ENCODE data around the gene NTM.
"Not testable (repeated sequence)": the region's sequence is repeated elsewhere in the genome, so short reads cannot be mapped to it uniquely, and the experiment has no call there.

NTM gene

DNA sequence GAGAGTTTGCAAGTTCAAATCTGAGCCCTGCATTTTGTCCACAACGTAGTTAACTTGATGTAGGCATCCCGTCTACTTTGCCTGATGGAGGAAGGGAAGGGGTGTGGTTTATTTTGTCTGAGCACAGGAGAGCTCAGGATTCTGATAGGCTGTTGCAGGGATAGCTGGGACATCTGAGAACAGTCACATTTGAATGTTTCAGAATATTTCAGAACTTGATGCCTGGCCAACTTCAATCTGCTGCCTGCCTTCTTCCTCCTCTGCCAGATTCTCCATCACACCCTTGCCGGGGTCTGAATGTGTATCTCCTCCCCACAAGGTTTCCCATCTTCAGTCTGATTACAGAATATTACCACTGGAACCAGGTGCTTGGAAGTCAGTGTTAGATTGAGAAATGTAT is 51.6 kb downstream of the NTM start:
- DNase-seq (ENCODE audit: low read depth): no peak

DNA sequence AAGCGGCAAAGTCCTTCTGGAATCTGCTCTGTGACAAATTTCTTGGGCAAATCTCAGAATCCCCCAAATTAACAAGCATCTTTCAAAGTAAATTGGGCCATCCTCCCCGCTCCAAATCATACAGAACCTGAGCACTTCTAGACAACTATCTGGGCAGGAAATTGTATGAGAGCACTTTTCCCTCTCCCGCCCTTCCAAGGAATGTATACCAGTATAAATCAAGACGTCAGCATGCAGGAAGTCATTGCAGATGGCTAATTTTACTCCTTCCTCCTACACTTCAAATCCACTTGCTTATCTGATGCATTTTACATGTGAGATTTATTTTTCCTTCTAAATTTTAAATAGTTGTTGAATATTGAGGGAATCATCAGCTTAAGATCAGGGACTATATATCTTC is 52.1 kb downstream of the NTM start:
- DNase-seq (ENCODE audit: low read depth): no peak

DNA sequence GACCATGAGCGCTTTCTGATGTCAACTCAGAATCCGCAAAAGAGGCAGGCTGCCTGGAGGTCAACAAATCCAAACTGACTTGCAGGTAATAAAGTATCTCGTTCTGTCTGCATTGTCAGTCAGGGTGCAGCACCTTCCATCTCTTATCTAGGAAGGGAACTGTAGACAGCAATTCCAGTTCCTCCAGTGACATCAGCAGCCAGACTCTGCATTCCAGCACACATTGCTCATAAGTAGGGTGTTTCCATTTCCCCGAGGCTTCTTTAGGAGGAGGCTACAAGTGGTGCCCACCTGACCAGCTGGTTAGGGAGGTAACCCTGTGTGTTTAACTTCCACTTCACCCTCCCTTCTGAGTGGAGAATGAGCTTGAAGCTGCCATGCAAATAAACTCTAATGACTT is 53.3 kb downstream of the NTM start:
- DNase-seq (ENCODE audit: low read depth): no peak

DNA sequence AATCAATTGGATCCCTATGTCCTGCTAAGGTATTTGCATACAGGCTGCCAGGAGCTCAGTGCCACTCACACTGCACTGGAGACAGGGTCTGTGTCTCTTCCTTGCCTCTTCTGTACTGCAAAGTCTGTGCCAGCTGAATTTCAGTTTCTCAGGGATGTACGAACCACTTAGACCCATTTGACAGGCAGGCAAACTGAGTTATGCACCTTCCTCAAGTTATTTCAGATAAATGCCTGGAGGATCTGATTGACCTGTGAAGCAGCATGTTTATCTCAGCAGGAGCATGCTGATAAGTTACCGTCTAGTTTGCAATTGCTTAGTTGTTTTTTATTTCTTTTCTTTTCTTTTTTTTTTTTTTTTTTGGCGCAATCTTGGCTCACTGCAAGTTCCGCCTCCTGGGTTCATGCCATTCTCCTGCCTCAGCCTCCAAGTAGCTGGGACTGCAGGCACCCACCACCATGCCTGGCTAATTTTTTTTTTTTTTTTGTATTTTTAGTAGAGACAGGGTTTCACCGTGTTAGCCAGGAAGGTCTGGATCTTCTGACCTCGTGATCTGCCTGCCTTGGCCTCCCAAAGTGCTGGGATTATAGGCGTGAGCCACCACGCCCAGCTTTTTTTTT is 54.0 kb downstream of the NTM start:
- DNase-seq (ENCODE audit: low read depth): not testable (repeated sequence)

DNA sequence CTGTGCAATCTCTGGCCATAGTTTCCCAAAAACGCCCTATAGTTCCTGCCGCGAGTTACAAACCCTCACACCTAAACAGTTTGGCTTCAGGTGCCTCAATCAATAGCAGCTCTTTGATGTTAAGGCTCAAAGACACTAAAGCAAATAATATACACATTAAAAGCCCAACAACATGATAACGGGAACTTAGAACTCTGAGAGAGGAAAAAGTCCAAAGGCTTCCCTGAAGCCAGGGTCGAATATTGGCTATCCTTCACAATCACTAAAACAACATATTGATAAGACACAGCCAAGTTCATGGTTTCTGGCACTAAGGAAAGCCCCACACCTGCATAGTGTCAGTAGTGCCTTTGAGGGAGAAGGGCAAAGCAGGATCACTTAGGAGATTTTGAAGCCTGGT is 54.9 kb downstream of the NTM start:
- no peak for DNase-seq (ENCODE audit: low read depth)

DNA sequence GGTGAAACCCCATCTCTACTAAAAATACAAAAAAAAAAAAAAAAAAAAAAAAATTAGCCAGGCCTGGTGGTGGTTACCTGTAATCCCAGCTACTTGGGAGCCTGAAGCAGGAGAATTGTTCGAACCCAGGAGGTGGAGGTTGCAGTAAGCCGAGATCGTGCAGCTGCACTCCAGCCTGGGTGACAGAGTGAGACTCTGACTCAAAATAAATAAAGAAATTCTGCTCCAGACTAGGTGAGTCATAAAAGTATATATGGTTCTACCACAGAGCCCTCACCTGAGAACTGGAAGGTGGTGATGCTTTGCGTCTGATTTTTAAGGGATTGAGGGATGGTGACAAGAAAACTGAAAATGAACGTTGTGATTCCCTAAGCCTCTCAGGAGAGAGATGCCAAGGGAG is 58.4 kb downstream of the NTM start:
- no peak for DNase-seq (ENCODE audit: low read depth)

DNA sequence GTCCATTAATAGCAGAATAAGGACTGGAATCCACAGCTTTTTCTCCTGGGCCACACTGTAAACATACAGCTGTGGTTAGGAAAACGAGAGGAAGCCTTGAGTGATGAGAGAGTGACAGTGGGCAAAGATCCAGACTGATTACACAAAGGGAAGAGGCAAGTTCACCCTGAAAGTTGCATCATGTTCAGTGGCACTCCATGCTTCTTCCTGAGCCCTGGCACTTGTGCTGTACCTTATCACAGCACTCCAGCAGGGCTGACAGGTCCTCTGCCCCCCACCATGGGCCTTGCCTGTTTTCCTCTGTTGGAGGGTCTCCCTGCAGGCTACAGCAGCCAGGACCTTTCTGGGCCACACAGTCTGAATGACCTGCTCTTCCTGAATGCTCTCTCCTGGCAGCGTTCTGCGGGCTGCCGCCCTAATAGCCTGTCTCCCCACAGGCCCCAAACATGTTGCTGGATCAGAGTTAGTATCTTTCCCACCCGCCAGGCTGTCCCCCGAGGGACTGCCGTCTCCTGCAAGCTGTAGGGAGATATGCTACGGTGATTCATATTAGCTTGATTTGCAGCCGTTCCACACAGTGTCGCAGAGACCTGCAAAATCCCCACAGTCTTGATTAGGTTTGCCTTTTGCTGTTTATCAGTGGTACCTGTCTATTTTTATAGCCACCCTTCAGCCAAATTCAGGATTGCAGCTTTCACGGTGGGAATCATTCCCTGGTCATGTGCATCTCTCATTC is 60.2 kb downstream of the NTM start:
- DNase-seq (ENCODE audit: low read depth): no peak

DNA sequence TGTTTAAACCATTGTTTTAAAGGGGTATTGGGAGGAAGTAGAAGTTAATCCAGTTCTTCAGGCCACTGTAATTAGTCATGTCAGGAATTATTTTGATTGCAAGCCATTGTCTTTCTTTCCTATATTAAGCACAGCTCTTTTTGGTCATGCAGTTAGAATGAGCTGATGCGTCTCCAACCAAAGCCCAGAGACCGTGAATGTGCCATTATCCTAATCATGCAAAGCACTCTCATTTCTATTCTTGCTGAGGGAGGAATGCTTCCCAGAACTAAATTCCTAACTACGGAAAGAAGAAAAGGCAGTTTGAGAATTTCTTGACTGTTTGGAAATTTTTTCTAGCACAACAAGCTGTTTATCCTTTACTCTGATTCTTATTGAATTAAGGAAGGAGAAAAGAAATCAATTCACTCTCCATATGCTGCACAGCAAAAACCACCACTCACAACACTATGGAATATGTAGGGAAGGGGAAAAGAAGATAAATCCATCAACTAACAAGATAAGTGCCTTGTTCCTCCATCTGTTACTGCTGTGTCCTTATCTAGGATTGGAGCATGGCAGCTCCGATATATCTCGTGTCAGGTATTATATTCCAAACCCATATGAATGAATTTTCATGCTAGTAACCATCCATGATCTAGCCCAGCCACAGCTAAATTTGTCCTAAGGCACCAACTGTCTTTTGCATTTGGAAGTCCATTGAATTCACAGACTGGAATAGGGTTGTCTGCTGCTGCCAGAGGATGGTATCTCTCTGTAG is 70.8 kb downstream of the NTM start:
- no peak for DNase-seq (ENCODE audit: low read depth)

DNA sequence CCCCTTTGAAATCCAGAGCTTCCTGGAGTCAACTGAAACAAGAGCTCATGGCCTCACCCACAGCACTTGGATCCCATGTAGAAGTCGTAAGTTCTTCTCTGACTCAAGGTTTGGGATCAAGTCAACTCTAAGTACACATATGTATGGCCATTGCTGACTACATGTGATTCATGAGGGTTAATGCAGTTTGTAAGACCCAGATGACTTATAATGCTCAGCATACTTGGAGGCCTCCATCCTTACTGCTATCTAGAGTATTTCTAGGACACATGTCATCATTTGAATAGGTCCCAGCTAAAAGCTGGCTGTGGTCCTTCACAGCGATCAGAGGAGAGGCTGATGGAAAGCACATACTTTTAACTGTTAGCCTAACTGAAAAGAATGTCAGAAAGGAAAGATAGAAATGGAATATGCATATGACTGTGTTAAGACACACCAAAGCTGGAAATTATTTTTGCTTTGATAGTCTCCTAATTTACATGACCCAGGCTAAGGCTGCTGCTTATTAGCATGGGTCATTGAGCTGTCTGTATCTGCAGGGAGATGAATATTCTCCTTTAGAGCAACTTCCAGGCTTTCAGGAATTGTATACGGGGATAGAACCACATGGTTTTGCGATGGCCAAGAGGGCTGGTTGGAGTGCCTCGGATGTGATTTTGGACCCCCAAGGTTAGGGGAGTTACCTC is 76.3 kb downstream of the NTM start:
- no peak for DNase-seq (ENCODE audit: low read depth)

DNA sequence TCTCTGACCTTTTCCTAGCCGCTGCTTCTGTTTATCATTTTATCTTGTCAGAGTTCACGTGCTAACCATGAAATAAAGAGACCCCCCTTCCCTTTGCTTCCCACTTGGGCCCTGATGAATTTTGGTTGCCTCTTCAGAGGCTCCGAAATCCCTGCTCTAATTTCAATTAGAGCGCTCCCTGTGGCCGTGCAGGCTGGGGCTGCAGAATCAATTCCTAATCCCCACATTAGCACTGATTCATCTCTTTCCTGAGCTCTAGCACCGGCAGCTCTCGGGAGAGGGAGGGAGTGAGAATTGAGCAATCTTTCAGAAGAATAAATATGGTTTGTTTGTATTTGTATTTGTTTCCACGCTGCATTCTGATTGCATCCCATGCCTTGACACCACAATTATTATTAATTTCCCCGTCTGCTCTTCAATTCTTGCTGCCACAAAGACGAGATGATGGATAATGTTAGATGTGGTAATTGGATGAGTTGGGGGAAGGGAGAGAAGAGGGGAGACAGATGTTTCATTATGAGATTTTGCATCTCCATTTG is 76.9 kb downstream of the NTM start:
- no peak for DNase-seq (ENCODE audit: low read depth)

DNA sequence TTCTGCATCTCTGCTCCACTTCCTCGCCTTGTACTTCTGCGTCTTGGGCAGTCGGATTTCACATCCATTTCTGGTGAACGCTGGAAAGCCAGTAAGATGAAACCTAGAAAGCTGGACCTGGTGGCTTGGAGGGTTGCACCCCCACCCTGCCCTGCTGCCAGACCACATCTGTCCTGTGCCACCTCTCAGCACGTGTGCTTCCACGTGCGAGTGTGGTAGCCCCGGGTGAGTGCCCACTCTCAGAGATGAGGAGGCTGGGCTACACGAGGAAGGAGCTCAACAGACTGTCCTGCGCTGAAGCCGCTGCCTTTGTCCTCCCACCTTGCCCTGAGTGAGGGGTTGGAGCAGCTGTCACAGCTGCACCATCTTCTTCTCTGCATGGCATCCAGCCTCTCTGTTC is 77.5 kb downstream of the NTM start:
- no peak for DNase-seq (ENCODE audit: low read depth)

DNA sequence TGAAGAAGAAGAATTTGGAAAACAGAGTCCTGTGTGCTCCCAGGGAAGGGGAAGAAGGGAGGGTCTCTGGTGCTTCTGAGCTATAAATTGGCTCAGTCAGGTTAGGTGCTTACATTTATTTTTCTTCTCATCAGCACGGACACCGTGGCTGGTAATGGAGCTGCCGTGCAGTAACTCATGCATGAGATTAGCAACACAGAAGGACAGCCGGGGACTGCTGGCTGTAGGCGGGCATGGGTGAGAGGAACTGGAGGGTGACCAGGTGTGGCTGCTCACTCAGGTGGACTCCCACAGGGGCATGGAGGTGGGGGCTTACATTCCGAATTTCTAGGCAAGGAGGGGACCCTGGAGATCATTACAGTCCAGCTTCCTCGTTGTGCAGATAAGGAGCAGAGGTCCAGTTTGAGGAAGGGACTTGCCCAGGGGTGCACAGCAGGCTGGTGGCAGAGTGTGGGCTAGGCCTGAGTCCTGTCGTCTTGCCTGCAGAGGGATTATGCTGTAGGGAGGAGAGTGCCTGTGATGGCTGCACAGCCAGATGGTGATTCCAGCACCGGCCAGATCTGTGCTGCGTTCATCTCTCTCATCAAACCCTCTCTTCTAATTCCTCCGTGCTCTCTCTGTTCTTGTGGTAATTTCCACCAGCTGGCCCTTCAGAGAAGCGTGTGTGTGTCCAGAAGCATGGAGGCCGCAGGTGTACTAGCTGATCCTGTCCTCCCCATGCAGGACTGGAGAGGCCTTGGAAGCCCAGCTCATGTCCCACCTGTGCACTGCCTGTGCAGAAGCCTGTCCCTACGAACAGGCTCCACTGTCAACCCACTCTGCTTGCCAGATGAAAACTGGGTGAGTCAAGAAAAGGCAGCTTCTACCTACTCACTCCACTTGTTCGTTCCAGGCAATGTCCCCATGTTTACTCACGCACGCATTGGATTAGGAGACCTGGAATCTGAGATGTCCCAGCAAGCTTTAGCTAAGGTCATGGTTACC is 78.9 kb downstream of the NTM start:
- DNase-seq (ENCODE audit: low read depth): no peak

DNA sequence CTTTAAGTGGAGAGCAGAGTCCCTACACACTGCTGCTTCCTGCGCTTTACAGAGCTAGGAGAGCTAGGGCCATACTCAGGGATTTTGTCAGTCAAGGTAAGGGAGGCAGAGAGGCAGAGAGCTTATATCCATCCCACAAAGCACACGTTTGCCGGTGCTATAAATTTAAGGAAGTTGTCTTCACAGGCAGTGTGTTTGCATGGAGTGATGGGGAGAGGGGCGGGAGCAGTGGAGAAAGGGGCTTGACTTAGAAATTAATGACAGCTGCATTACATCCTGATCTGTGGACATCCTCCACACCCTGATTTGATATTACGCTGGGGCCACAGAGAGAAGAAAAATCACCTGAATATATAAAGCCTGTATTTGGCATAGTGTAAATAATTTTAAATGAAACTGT is 84.1 kb downstream of the NTM start:
- DNase-seq (ENCODE audit: low read depth): no peak

DNA sequence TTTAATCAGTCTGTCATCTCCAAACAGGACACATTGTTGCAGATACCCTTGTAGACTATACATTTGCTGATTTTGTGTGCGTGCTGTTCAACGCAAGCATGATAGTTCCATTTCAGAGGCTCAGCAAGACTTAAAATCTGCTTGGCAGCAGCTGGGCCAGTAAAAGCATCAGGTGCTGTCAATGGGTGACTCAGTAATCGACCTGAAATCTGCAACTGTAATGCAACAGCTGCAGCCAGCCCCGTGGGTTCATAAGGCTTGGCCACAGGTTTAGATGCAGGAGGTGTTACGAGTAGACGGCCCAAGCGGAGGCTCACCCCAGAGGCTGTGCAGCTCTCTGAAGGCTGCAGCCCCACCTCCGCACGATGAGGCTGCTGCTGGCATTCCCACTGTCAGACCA is 84.6 kb downstream of the NTM start:
- no peak for DNase-seq (ENCODE audit: low read depth)

DNA sequence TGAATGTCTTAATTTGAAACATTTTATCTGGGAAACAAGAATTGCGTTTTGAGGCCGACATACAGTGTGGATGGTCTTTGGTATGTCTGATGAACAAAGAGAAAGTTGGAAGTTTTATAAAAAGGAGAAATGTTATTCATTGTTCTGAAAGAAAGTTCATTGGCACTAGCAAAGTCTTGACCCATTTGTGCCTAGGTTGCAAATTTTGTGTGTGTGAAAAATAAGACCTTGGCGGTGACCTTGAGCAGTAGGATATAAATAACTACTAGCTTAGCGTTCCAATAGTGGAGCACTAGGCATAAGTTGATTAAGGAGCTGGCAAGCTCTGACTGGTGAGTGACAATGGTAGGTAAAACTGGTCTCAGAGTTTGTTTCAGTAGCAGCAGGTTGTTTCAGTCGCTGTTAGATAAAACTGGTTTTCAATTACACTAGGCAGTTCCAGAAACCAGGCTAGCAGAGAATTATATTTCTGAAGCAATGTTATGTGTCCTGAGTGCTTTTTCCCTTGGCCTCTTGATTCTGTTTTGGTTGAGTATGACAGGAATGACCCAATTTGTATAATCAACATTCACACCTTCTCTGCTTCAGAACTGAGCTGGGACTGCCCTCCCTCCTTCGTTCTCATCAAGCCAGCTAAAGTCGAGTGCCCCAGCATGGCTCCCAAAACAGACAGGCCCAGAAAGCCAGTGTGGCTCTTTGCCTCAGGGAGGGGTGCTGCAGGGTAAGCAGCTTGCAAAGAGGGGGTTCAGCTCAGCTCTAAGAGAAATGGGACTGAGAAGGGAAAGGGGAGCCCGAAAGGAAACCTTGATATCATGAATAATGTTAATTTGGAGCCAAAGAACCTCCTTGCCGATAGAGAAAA is 85.7 kb downstream of the NTM start:
- DNase-seq (ENCODE audit: low read depth): no peak

DNA sequence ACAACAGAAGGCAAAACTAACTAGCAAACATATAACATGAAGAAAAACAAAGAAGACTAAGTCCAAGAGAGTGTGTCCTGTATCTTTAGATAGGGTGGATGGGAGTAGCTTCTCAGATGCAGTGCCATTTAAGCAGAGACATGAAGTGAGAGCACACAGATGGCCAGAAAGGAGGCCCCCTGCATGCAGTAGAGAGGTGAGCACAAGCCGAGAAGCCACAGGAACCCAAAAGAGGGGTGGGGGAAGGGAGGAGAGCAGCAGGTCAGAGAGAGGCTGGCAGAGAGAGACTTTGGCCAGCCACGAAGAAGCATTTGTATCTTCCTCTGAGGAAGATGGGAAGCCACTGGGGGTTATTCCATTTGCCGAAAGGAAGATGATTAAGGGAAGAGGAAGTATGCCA is 86.7 kb downstream of the NTM start:
- no peak for DNase-seq (ENCODE audit: low read depth)

DNA sequence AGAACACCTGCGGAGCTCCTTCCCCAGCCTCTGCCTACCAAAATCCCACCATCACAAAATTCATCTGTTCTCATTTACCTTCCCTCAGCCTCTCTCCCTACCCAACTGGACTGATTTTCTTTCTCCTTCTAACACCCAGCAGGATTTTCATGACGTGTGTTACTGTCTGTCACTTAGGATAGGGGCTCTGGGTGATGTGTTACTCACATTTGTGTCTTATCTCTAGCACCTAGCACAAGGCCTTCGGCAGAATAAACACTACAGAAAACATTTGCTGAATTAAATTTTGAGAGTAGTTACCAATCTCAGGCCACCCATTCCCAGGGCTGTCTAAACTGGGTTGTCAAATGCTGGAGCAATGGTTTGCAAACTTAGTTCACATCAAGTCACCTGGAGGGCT is 88.0 kb downstream of the NTM start:
- no peak for DNase-seq (ENCODE audit: low read depth)

DNA sequence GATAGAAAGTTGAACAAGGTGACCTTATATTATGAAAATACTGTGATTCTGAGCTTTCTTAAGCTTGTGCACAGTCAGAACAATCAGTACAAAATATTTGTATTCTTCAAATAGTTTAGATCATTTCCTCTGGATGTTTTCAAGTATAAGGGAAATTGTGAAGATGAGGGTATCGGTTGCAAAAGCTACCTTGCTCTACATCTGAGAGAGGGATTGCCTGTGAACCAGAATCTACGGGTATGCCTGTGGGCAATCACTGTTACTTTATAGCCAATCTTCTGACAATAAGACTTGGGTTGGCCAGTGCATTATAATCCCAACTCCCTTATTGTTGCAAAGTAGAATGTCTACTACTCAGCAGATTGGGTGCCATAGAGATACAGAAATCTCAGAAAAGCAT is 90.5 kb downstream of the NTM start:
- no peak for DNase-seq (ENCODE audit: low read depth)

DNA sequence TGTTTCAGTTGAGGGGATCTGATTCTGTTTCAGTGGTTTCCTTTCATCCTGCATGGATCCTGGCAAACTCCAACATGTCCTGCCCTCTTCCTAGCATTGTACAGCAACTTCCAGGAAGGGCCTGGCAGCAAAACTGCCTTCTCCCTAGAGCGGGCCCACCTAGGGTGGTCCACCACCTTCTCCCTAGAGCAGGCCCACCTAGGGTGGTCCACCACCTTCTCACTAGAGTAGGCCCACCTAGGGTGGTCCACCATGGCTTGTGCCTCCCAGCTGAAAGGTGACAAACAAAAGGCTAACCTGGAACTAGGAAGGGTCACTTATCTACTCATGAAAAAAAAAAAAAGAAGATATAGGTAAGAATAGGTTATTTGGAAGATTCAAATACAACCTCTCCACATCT is 92.2 kb downstream of the NTM start:
- no peak for DNase-seq (ENCODE audit: low read depth)

DNA sequence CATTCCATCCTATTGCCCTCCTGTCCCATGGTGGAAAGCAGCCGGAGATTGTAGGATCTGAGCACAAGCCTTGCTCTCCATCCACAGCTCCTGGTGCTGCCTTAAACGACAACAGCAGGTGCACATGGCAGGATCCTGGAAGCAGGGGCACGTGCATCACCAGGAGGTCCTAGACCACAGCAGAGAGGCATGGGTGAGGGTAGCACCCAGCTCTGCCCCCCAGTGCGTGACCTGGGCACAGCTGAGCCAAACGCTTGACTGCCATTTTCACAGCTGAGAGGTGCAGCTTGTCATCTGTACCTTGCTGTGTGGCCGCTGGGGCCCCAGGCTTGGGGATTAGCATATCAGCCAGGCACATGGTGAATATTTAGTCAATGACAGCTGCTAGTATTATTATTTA is 92.7 kb downstream of the NTM start:
- DNase-seq (ENCODE audit: low read depth): no peak
